ENCODE data around the gene DDX49.
"Not testable (repeated sequence)": the region's sequence is repeated elsewhere in the genome, so short reads cannot be mapped to it uniquely, and the experiment has no call there.

Gene DDX49

GRCh38 chr19:18901491-18901890 lies 18.0 kb upstream of the DDX49 start:
- H3K4me3 ChIP-seq (ENCODE audit: low read depth, low read length) = no peak overlapping the region
- no peak for TF ChIP-seq CTCF (IDR thresholded peaks at IDR 0.05; ENCODE audit: insufficient read depth, low read depth, low read length, missing control alignments)
- DNase-seq (ENCODE audit: low read depth) = no peak

DNA sequence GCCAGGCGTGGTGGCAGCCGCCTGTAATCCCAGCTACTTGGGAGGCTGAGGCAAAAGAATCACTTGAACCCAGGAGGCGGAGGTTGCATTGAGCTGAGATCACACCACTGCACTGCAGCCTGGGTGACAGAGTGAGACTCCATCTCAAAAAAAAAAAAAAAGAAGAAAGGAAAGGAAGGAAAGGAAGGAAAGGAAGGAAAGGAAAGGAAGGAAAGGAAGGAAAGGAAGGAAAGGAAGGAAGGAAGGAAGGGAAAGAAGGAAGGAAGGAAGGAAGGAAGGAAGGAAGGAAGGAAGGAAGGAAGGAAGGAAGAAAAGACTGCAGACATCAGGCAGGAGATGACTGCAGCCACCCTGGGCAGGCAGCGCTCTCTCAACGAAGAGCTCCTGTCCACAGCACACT lies 17.0 kb upstream of the DDX49 start:
- DNase-seq (ENCODE audit: low read depth); H3K4me3 ChIP-seq (ENCODE audit: low read depth, low read length): not testable (repeated sequence)

GRCh38 chr19:18903156-18904037 lies 16.1 kb upstream of the DDX49 start:
- no peak for DNase-seq (ENCODE audit: low read depth)
- no peak overlapping the region for H3K4me3 ChIP-seq (ENCODE audit: low read depth, low read length)
- no peak for TF ChIP-seq CTCF (IDR thresholded peaks at IDR 0.05; ENCODE audit: insufficient read depth, low read depth, low read length, missing control alignments)

DNA sequence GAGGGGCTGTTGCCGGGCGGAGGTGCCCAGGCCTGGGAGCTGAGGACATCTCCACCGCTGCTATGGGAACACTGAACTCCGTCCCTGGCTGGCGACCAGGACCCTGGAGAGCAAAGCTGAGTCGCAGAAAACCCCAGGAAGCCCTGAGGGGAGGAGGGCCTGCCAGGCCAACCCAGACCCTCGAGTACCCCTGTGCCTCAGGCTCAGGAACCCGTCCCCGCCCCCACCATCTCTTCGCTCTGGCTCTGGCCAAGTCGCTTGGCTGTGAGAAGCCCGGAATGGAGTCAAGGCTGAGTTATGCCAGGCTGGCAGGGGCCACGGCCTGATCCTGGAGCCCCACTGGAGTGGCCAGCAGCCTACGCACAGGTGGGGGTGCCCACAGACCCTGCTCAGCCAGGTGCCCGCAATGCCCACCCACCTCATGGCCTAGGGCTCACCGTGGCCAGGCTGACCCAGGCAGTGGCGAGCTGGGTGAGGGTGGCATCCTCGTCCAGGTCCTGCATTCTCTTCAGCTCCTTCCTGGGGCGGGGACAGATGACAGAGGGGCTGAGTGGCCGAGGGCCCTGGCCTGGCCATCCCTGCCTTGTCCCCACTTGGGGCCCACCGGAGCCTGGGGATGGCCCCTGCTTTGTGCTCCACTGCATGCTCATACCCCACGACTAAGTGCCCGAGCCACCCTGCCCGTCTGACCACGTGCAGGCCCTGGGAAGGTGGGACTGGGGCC lies 15.0 kb upstream of the DDX49 start:
- no peak for TF ChIP-seq CTCF (IDR thresholded peaks at IDR 0.05; ENCODE audit: insufficient read depth, low read depth, low read length, missing control alignments)
- DNase-seq (ENCODE audit: low read depth) = no peak
- H3K4me3 ChIP-seq (ENCODE audit: low read depth, low read length) = no peak overlapping the region

DNA sequence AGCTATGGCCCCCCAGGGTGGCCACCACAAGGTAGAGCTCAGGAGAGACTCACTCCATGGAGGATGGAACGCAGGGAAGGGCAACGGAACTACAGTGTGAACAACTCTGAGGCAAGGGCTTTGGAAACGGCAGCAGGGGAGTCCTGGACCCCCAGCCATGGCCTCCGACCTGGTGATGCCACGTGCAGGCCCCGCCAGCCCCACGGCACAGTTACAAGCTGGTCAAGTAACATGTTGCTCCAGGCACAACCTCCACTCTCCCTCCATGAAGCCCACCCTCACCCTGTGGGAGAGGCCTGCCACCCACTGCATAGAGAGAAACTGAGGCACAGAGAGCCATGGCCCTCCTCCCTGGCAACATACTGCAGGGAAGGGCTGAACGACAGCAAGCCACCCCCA lies 14.5 kb upstream of the DDX49 start:
- no peak for TF ChIP-seq CTCF (IDR thresholded peaks at IDR 0.05; ENCODE audit: insufficient read depth, low read depth, low read length, missing control alignments)
- DNase-seq (ENCODE audit: low read depth) = no peak
- H3K4me3 ChIP-seq (ENCODE audit: low read depth, low read length) = no peak overlapping the region

GRCh38 chr19:18905513-18906236 lies 13.8 kb upstream of the DDX49 start:
- no peak overlapping the region for H3K4me3 ChIP-seq (ENCODE audit: low read depth, low read length)
- TF ChIP-seq CTCF (IDR thresholded peaks at IDR 0.05; ENCODE audit: insufficient read depth, low read depth, low read length, missing control alignments) = no peak
- no peak for DNase-seq (ENCODE audit: low read depth)
